WI38 (cell line): Measurements from ENCODE around the gene NBAS.
"Not testable (repeated sequence)": the region's sequence is repeated elsewhere in the genome, so short reads cannot be mapped to it uniquely, and the experiment has no call there.

Source experiments
- H3K4me3 ChIP-seq: 2 replicates; pipeline ENCODE4 v1.5.1; 2011; ENCODE audit warnings: low read depth, mild to moderate bottlenecking, control low read depth, low read length
- TF ChIP-seq, protein P1 (sequence below): IDR thresholded peaks from 2 replicates; pipeline ENCODE4 v1.5.1; 2012; ENCODE audit warnings: low read depth, mild to moderate bottlenecking, control low read depth, low read length

Gene NBAS

DNA sequence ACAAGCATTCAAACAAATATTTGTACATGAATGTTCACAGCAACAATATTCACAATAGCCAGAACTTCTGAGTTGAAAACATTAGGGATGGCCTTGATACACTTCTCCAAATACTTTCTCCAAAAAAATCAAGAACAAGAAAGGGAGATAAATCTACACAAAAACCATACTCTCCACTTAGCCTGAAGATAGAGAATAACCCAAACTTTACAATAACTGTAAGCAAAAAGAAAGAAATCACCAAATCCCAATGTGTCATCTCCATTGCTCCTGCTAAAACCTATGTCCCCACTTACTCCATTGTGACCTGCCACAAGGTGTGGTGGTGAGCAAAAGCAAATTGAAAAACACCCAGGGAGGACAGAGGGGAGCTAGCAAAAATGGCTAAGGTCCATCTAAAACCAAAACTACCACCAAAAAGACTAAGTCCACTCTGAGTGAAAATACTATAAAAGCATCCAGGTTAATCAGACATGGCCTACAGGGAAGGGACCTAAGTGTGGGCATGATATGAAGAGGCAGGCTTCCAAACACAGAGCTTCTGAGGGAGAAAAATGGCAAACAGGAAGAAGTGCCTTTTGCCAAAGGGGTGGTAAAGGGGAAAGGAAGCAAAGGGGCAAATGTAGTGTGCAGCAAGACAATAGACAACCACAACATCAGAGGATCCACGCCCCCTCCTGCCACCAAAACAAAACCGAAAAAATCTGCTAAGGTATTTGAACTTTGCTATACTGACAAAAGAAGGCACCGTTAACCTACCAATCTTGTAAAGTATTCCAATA, 56.1 kb downstream of the NBAS start:
- TF ChIP-seq, protein P1, sequence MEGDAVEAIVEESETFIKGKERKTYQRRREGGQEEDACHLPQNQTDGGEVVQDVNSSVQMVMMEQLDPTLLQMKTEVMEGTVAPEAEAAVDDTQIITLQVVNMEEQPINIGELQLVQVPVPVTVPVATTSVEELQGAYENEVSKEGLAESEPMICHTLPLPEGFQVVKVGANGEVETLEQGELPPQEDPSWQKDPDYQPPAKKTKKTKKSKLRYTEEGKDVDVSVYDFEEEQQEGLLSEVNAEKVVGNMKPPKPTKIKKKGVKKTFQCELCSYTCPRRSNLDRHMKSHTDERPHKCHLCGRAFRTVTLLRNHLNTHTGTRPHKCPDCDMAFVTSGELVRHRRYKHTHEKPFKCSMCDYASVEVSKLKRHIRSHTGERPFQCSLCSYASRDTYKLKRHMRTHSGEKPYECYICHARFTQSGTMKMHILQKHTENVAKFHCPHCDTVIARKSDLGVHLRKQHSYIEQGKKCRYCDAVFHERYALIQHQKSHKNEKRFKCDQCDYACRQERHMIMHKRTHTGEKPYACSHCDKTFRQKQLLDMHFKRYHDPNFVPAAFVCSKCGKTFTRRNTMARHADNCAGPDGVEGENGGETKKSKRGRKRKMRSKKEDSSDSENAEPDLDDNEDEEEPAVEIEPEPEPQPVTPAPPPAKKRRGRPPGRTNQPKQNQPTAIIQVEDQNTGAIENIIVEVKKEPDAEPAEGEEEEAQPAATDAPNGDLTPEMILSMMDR: no peak
- no peak overlapping the region for H3K4me3 ChIP-seq

DNA sequence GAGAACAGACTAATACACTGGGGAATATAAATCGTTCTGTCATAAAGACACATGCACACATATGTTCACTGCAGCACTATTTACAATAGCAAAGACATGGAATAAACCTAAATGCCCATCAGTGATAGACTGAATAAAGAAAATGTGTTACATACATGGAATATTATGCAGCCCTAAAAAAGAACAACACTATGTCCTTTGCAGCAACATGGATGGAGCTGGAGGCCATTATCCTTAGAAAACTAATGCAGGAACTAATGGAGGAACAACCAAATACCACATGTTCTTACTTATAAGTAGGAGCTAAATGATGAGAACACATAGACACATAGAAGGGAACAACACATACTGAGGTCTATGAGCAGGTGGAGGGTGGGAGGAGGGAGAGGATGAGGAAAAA, 61.9 kb downstream of the NBAS start:
- not testable (repeated sequence) for H3K4me3 ChIP-seq

DNA sequence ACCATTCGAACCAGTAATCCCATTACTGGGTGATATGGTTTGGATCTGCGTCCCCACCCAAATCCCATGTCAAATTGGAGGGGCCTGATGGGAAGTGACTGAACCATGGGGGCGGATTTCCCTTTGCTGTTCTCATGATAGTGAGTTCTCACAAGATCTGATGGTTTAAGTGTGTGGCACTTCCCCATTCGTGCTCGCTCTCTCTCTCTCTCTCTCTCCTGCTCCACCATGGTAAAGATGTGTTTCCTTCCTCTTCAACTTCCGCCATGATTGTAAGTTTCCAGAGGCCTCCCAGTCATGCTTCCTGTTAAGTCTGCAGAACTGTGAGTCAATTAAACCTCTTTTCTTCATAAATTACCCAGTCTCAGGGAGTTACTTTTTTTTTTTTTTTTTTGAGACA, 62.6 kb downstream of the NBAS start:
- TF ChIP-seq, protein P1: no peak
- H3K4me3 ChIP-seq: no peak overlapping the region

DNA sequence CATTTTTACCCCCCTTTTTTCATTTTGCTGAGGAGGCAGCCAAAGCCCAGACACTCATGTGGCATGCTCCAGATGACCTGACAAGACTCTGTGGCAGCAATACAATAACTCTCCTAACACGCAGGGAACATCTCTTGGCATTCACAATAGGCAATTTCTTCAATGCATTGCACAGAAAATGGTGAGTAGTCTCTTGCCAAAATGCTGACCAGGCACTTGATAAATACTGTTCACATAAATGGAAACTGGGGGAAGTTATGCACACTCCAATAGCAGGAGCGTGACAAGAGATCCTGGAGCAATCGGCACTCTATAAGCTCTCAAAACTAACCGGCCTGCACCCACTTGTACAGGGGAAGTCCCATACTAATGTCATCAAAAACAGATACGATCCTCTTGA, 66.3 kb downstream of the NBAS start:
- no peak overlapping the region for H3K4me3 ChIP-seq
- TF ChIP-seq, protein P1: no peak

DNA sequence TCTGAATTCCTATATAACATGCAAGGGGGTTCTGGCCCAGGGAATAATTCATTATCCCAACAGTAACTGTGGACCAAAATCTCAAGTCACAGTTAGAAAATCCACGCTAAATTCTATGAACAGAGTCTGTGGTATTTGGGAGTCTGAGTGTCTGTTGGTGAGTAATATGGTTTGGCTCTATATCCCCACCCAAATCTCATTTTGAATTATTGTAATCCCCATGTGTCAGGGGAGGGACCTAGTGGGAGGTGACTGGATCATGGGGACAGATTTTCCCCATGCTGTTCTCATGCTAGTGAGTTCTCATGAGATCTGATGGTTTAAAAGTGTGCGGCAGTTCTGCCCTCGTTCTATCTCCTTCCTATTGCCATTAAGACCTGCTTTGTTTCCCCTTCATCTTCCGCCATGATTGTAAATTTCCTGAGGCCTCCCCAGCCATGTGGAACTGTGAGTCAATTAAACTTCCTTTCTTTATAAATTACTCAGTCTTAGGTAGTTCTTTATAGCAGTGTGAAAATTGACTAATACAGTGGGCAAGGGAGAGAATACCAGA, 68.3 kb downstream of the NBAS start:
- TF ChIP-seq, protein P1: no peak
- no peak overlapping the region for H3K4me3 ChIP-seq

DNA sequence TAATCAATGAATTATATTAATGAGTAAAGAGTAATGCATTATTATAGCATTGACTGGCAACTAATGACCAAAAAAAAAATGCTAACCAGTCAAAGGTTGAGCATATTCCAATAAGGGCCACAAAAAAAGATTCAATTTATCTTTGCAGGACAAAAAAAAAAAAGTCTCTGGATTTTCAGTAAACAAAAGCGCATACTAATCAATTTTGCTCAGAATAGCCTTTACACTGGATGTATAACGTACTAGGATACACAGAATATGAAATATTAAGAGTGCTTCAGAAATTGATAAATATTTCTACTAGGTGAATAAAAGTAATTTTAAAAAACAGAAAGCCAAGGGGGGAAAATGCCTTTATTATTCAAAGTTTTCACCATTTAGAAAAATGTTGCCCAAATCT, 74.4 kb downstream of the NBAS start:
- TF ChIP-seq, protein P1: no peak
- no peak overlapping the region for H3K4me3 ChIP-seq

DNA sequence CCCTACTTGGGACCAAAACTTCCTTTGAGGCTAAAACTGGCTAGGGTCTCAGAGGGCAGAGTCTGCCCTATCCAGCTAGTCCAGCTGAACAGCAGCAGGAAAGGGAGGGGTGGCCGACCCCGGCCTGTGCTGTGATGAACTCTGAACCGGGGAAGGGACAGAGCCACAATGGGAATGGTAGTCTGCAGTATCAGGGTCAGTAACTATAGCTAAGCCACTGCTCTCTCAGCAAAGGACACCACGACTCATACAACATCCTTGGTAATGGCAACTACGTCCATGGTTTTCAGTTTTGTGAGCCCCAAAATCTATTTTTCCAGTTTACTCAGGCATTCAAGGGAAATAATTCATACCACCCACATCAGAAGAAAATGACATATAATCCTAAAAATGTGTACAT, 75.2 kb downstream of the NBAS start:
- no peak overlapping the region for H3K4me3 ChIP-seq
- TF ChIP-seq, protein P1: no peak

DNA sequence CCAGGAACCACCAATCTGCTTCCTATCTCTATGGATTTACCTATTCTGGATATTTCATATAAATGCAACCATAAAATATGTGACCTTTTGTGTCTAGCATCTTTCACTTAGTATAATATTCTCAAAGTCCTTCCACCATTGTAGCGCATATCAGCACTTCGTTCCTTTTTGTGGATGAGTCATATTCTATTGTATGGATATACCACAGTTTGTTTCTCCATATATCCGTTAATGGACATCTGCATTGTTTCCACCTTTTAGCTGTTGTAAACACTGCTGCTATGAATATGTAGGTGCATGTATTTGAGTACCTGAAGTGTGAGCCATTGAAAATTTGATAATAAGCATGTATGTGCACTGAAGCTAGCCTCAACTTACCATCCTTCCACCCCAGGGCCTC, 80.1 kb downstream of the NBAS start:
- no peak overlapping the region for H3K4me3 ChIP-seq

More for the DNA sequence above, 80.1 kb downstream of the NBAS start:
- TF ChIP-seq, protein P1: no peak
